ENCODE measurements around the gene CDK7.

DNA sequence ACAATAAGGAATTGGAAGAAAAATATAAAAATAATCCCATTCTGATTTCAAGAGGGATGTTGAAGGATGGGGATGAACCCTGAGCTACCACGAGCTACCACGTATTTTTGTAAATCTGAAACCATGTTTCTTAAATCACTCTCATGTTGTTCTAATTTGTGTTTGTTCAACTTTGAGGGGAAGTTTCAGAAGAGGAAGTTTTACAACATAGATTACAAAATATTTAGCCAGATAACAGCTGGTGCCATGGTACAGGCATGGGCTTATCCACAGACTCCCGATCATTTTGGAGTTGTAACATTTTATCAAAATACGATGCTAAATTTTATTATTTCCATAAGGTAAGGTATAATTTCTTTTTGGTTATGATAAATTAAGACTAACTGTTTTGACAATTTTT, 82.7 kb downstream of the CDK7 start:
- TF ChIP-seq, protein P1, sequence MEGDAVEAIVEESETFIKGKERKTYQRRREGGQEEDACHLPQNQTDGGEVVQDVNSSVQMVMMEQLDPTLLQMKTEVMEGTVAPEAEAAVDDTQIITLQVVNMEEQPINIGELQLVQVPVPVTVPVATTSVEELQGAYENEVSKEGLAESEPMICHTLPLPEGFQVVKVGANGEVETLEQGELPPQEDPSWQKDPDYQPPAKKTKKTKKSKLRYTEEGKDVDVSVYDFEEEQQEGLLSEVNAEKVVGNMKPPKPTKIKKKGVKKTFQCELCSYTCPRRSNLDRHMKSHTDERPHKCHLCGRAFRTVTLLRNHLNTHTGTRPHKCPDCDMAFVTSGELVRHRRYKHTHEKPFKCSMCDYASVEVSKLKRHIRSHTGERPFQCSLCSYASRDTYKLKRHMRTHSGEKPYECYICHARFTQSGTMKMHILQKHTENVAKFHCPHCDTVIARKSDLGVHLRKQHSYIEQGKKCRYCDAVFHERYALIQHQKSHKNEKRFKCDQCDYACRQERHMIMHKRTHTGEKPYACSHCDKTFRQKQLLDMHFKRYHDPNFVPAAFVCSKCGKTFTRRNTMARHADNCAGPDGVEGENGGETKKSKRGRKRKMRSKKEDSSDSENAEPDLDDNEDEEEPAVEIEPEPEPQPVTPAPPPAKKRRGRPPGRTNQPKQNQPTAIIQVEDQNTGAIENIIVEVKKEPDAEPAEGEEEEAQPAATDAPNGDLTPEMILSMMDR (IDR thresholded peaks at IDR 0.05): no peak
- TF ChIP-seq POLR2A (IDR thresholded peaks at IDR 0.05) (no peak), EP300 (IDR thresholded peaks at IDR 0.05) (no peak), POLR2AphosphoS5 (IDR thresholded peaks at IDR 0.05) (no peak)

Data from suprapubic skin (tissue), 4 donors.